Right lobe of liver (tissue), 6 donors: ENCODE measurements around the gene SPATA31D3. TPM values are rescaled to one million over a fixed set of nuclear protein-coding genes. Genes with fewer than 3 reads are reported as not detected.
"Not testable (repeated sequence)": the region's sequence is repeated elsewhere in the genome, so short reads cannot be mapped to it uniquely, and the experiment has no call there.

Experiments
- ATAC-seq, 4 donors: fragments of 200-7000 bp; cut with Tn5 transposase; one replicate each; pipeline ENCODE4 v1.9.1; 2020; ENCODE audit warnings: mild to moderate bottlenecking in 4 of 4, moderate library complexity in 4 of 4
- DNase-seq, 3 donors: peaks; one replicate each; pipeline ENCODE4 v3.0.0-alpha.2; 2020
- H3K27ac ChIP-seq, 3 donors: fragments of 200-600 bp; one replicate each; pipeline ENCODE4 v1.8.0; 2022
- H3K27me3 ChIP-seq, 2 donors: fragments of 200-600 bp; one replicate each; pipeline ENCODE4 v1.8.0; 2022
- H3K36me3 ChIP-seq, 4 donors: fragments of 200-600 bp; sonication (generic) in 1 of 4; one replicate each; pipeline versions ENCODE4 v1.5.1 to v1.8.0; 2017 to 2022; ENCODE audit warnings: control low read depth in 1 of 4
- H3K4me1 ChIP-seq, 4 donors: fragments of 200-600 bp; sonication (generic) in 1 of 4; one replicate each; pipeline versions ENCODE4 v1.5.1 to v1.8.0; 2017 to 2022; ENCODE audit warnings: control low read depth in 1 of 4
- H3K4me3 ChIP-seq, 3 donors: fragments of 200-600 bp; one replicate each; pipeline ENCODE4 v1.8.0; 2022
- H3K9me3 ChIP-seq, 4 donors: fragments of 200-600 bp; sonication (generic) in 1 of 4; one replicate each; pipeline versions ENCODE4 v1.5.1 to v1.8.0; 2017 to 2022; ENCODE audit warnings: control low read depth in 1 of 4
- CTCF ChIP-seq, 4 donors: fragments of 200-600 bp in 3 of 4; fragments of 450-650 bp in 1 of 4; IDR thresholded peaks; one replicate each; pipeline versions ENCODE4 v1.5.1 to v1.8.0; 2016 to 2022; ENCODE audit warnings: antibody characterized with exemption in 4 of 4, mild to moderate bottlenecking in 2 of 4
- POLR2A ChIP-seq: fragments of 450-650 bp; IDR thresholded peaks from one replicate; pipeline ENCODE4 v1.6.1; 2017; ENCODE audit warnings: antibody characterized with exemption, mild to moderate bottlenecking
- WGBS: methylation state at CpG from one replicate; pipeline ENCODE4 v1.1.6; 2018; ENCODE audit warnings: low coverage, low lambda C conversion rate; ENCODE audit not compliant: insufficient coverage; ENCODE audit errors: missing lambda C conversion rate; 5-methylcytosine and 5-hydroxymethylcytosine counted together
- intact Hi-C, 2 donors: fragments of 100-400 bp; cut with DNase I; formaldehyde crosslinking; loops; one replicate each; pipeline versions ENCODE4 v1.11.2 to v1.14.1; 2022
- total RNA-seq, 6 experiments: library from RNA; depleted of rRNA in 2 of 6; stranded (reverse); fragments of >200 nt in 2 of 6; fragmentation: NEBNext Ultra II Directional in 3 of 6; extraction: Animal tissue kit (Norgen Biotek cat#: 25700) in 3 of 6; gene quantifications; one replicate each; pipeline versions ENCODE4 v1.1.0 to v1.2.4, GENCODE V29; 2016 to 2023
- donor health status: DM: no; HTN: yes; CAD: no.
- donor health status: DM: no; HTN: no; CAD: no.
- donor health status: DM: no; HTN: no; CAD: no.
- donor health status: DM: no; HTN: yes; CAD: no.
- donor health status: DM: no; HTN: yes; CAD: no.

Gene SPATA31D3
- total RNA-seq, 6 experiments from 2014 or later = not detected

- ATAC-seq = no peak
- TF ChIP-seq CTCF (IDR thresholded peaks at IDR 0.05) (no peak), POLR2A (no peak)
Observed at GRCh38 chr9:81981883-81982282, 38.6 kb downstream of the SPATA31D3 start.

GRCh38 chr9:81984928-81985327, 41.6 kb downstream of the SPATA31D3 start:
- DNase-seq (no peak), ATAC-seq (no peak)
- H3K4me1 ChIP-seq = no peaks in the 10 kb centered on the region
- no peak for TF ChIP-seq POLR2A
- no peak for TF ChIP-seq CTCF (IDR thresholded peaks at IDR 0.05)
- no peaks in the 10 kb centered on the region for H3K9me3 ChIP-seq
- H3K36me3 ChIP-seq = no peaks in the 10 kb centered on the region
- 66% methylated on average over 5 of the region's 6 CpGs for WGBS
- intact Hi-C loops = no loop called here
- H3K27me3 ChIP-seq = no peaks in the 10 kb centered on the region
- no peak overlapping the region for H3K27ac ChIP-seq
- H3K4me3 ChIP-seq = no peak overlapping the region

More at GRCh38 chr9:81981883-81982282, 38.6 kb downstream of the SPATA31D3 start:
- H3K4me1 ChIP-seq = no peaks in the 10 kb centered on the region
- intact Hi-C loops = no loop called here
- H3K27ac ChIP-seq = no peak overlapping the region
- H3K27me3 ChIP-seq = no peaks in the 10 kb centered on the region
- DNase-seq = no peak
- 87% methylated on average over 4 of the region's 4 CpGs for WGBS
- no peak overlapping the region for H3K4me3 ChIP-seq
- H3K9me3 ChIP-seq = no peaks in the 10 kb centered on the region
- H3K36me3 ChIP-seq = no peaks in the 10 kb centered on the region

GRCh38 chr9:81986051-81986450, 42.8 kb downstream of the SPATA31D3 start:
- Histone ChIP-seq H3K4me3 (no peak overlapping the region), H3K9me3 (no peaks in the 10 kb centered on the region), H3K4me1 (no peaks in the 10 kb centered on the region), H3K27ac (no peak overlapping the region), H3K27me3 (no peaks in the 10 kb centered on the region), H3K36me3 (no peaks in the 10 kb centered on the region)
- 50% methylated on average over 1 of the region's 1 CpG for WGBS
- ATAC-seq (no peak), DNase-seq (no peak)
- TF ChIP-seq CTCF (IDR thresholded peaks at IDR 0.05) = no peak
- TF ChIP-seq POLR2A = no peak
- intact Hi-C loops = no loop called here

- H3K4me3 ChIP-seq, ATAC-seq, DNase-seq, H3K4me1 ChIP-seq, H3K27me3 ChIP-seq, H3K9me3 ChIP-seq, intact Hi-C loops, H3K27ac ChIP-seq, H3K36me3 ChIP-seq: not testable (repeated sequence)
- 100% methylated on average over 1 of the region's 1 CpG for WGBS
Observed at GRCh38 chr9:81988472-81988871, 45.2 kb downstream of the SPATA31D3 start, which contains the start of gene SPATA31D1. Gene SPATA31D1, plus strand, starts transcription at chr9:81988772. Its CDS starts 47 bp downstream, at chr9:81988819.

GRCh38 chr9:81989700-81990099, 46.4 kb downstream of the SPATA31D3 start:
- no peak for ATAC-seq
- DNase-seq = no peak
- no peak overlapping the region for H3K27ac ChIP-seq
- H3K27me3 ChIP-seq = no peaks in the 10 kb centered on the region
- intact Hi-C loops = no loop called here
- no peaks in the 10 kb centered on the region for H3K9me3 ChIP-seq
- TF ChIP-seq CTCF (IDR thresholded peaks at IDR 0.05) (no peak), POLR2A (no peak)
- no peaks in the 10 kb centered on the region for H3K4me1 ChIP-seq
- 80% methylated on average over 1 of the region's 1 CpG for WGBS
- H3K4me3 ChIP-seq = no peak overlapping the region
- H3K36me3 ChIP-seq = no peaks in the 10 kb centered on the region
